ENCODE data around the gene ANO6. TPM values are rescaled to one million over a fixed set of nuclear protein-coding genes. Genes with fewer than 3 reads are reported as not detected.

The ANO6 gene
- total RNA-seq, 1 donor from 2014 or later: 69.9 TPM

GRCh38 chr12:45269412-45269751 lies 53.5 kb downstream of the ANO6 start:
- no peak for TF ChIP-seq CTCF (IDR thresholded peaks at IDR 0.05; ENCODE audit: insufficient read depth, low read length, poor library complexity, severe bottlenecking)
- Histone ChIP-seq H3K27me3 (ENCODE audit: control insufficient read depth, insufficient read depth, low read length) (no peaks in the 10 kb centered on the region), H3K36me3 (ENCODE audit: control insufficient read depth, insufficient read depth, low read length) (no peaks in the 10 kb centered on the region), H3K4me3 (ENCODE audit: low read depth, low read length) (no peak overlapping the region)
- no peak for DNase-seq (ENCODE audit: low read depth)

- DNase-seq (ENCODE audit: low read depth): no peak
- no peaks in the 10 kb centered on the region for H3K36me3 ChIP-seq (ENCODE audit: control insufficient read depth, insufficient read depth, low read length)
- H3K4me3 ChIP-seq (ENCODE audit: low read depth, low read length): no peak overlapping the region
- no peaks in the 10 kb centered on the region for H3K27me3 ChIP-seq (ENCODE audit: control insufficient read depth, insufficient read depth, low read length)
- no peak for TF ChIP-seq CTCF (IDR thresholded peaks at IDR 0.05; ENCODE audit: insufficient read depth, low read length, poor library complexity, severe bottlenecking)
Measured at GRCh38 chr12:45270951-45271350, 55.1 kb downstream of the ANO6 start.

- Histone ChIP-seq H3K36me3 (ENCODE audit: control insufficient read depth, insufficient read depth, low read length) (no peaks in the 10 kb centered on the region), H3K27me3 (ENCODE audit: control insufficient read depth, insufficient read depth, low read length) (no peaks in the 10 kb centered on the region), H3K4me3 (ENCODE audit: low read depth, low read length) (no peak overlapping the region)
- no peak for TF ChIP-seq CTCF (IDR thresholded peaks at IDR 0.05; ENCODE audit: insufficient read depth, low read length, poor library complexity, severe bottlenecking)
- peak; percentile 98 for DNase-seq (ENCODE audit: low read depth)
Measured at GRCh38 chr12:45273717-45274271, 57.9 kb downstream of the ANO6 start.

GRCh38 chr12:45276154-45276755 lies 60.4 kb downstream of the ANO6 start:
- Histone ChIP-seq H3K4me3 (ENCODE audit: low read depth, low read length) (no peak overlapping the region), H3K27me3 (ENCODE audit: control insufficient read depth, insufficient read depth, low read length) (no peaks in the 10 kb centered on the region), H3K36me3 (ENCODE audit: control insufficient read depth, insufficient read depth, low read length) (no peaks in the 10 kb centered on the region)
- DNase-seq (ENCODE audit: low read depth): no peak
- no peak for TF ChIP-seq CTCF (IDR thresholded peaks at IDR 0.05; ENCODE audit: insufficient read depth, low read length, poor library complexity, severe bottlenecking)

GRCh38 chr12:45278447-45278846 lies 62.6 kb downstream of the ANO6 start:
- no peak for TF ChIP-seq CTCF (IDR thresholded peaks at IDR 0.05; ENCODE audit: insufficient read depth, low read length, poor library complexity, severe bottlenecking)
- no peak for DNase-seq (ENCODE audit: low read depth)
- no peak overlapping the region for H3K4me3 ChIP-seq (ENCODE audit: low read depth, low read length)
- H3K27me3 ChIP-seq (ENCODE audit: control insufficient read depth, insufficient read depth, low read length): no peaks in the 10 kb centered on the region
- H3K36me3 ChIP-seq (ENCODE audit: control insufficient read depth, insufficient read depth, low read length): no peaks in the 10 kb centered on the region
